Subcutaneous abdominal adipose tissue (tissue), 5 donors: ENCODE results near the gene CSF1.
A peak's percentile ranks its signal among the peaks of the same experiment; 100 is the strongest.
"Not testable (repeated sequence)": the region's sequence is repeated elsewhere in the genome, so short reads cannot be mapped to it uniquely, and the experiment has no call there.

Experiments
- H3K27ac ChIP-seq: one replicate; pipeline ENCODE4 v1.7.0; 2013; ENCODE audit warnings: low read depth, mild to moderate bottlenecking, inconsistent platforms, low read length, moderate library complexity
- H3K27me3 ChIP-seq, 5 donors: one replicate each; pipeline ENCODE4 v1.7.0; 2013; ENCODE audit warnings: low read length in 5 of 5, inconsistent platforms in 1 of 5; ENCODE audit not compliant: control insufficient read depth in 5 of 5, insufficient read depth in 4 of 5
- H3K36me3 ChIP-seq, 5 donors: one replicate each; pipeline ENCODE4 v1.7.0; 2013; ENCODE audit warnings: low read length in 5 of 5; ENCODE audit not compliant: control insufficient read depth in 5 of 5, insufficient read depth in 5 of 5
- H3K4me1 ChIP-seq, 5 donors: one replicate each; pipeline ENCODE4 v1.7.0; 2013; ENCODE audit warnings: low read length in 5 of 5, mild to moderate bottlenecking in 3 of 5, moderate library complexity in 1 of 5; ENCODE audit not compliant: control insufficient read depth in 5 of 5, insufficient read depth in 5 of 5
- H3K4me3 ChIP-seq, 5 donors: one replicate each; pipeline ENCODE4 v1.7.0; 2013; ENCODE audit warnings: low read length in 5 of 5, low read depth in 1 of 5
- H3K9ac ChIP-seq, 5 donors: one replicate each; pipeline ENCODE4 v1.7.0; 2013; ENCODE audit warnings: low read length in 5 of 5, mild to moderate bottlenecking in 4 of 5, moderate library complexity in 3 of 5
- H3K9me3 ChIP-seq, 5 donors: one replicate each; pipeline ENCODE4 v1.7.0; 2013; ENCODE audit warnings: low read length in 5 of 5; ENCODE audit not compliant: control insufficient read depth in 5 of 5
- donor health status: healthy.
- donor health status: healthy.
- donor health status: healthy.
- donor health status: healthy.
- donor health status: healthy.

CSF1 gene

DNA sequence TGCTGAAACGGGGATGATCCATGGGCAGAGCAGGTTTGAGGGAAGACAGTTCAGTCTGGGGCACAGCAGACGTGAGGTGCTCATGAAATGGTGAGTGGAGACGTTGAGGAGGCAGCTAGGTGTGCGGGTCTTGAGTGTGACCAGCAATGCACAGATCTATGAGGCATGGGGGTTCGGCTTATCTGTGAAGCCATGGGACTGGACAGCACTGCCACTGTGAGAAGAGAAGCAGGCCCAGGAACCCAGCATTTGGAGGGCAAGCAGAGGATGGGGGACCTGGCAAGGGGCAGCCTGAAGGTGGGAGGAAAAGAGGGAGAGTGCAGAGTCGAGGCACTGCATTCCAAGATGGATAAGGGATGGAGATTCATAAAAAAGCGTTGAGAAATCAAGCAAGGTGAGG is 8.0 kb downstream of the CSF1 start:
- Histone ChIP-seq H3K36me3 (peaks cover 17 to 92% (median 88%) of the 10 kb centered on the region in 5 donors), H3K9me3 (no peaks in the 10 kb centered on the region), H3K4me1 (peaks cover 4 to 37% (median 24%) of the 10 kb centered on the region in 5 donors), H3K27ac (no peak overlapping the region), H3K4me3 (no peak overlapping the region), H3K9ac (peak overlapping the region in 1 of 5 donors; percentile 1), H3K27me3 (no peaks in the 10 kb centered on the region)

DNA sequence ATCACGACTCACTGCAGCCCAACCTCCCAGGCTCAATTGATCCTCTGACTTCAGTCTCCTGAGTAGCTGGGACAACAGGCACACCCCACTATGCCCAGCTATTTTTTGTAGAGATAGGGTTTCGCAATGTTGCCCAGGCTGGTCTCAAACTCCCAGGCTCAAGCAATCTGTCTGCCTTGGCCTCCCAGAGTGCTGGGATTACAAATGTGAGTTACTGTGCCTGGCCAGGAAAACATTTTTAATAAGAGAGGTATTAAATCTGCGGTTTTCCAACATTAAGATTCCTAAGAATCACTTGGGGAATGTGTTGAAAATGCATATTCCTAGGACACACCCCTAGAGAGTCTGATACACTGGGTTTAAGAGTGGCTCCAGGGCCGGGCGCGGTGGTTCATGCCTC is 8.7 kb downstream of the CSF1 start:
- peaks cover 17 to 95% (median 91%) of the 10 kb centered on the region in 5 donors for H3K36me3 ChIP-seq

DNA sequence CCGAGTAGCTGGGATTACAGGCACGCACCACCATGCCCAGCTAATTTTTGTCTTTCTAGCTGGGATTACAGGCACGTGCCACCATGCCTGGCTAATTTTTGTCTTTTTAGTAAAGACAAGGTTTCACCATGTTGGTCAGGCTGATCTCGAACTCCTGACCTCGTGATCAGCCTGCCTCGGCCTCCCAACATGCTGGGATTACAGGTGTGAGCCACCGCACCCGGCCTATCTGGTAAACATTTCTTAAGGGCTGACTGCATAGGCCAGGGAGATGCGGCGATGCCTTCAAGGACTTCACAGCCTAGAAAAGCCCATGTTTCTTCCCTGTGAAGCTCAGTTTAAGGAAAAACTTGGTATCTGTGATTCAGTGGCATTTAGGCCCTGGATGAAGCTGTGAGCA is 9.7 kb downstream of the CSF1 start:
- not testable (repeated sequence) for H3K9me3 ChIP-seq, H3K27ac ChIP-seq, H3K4me3 ChIP-seq, H3K9ac ChIP-seq, H3K27me3 ChIP-seq
- Histone ChIP-seq H3K4me1 (peaks cover 0 to 23% (median 9%) of the 10 kb centered on the region in 5 donors), H3K36me3 (peaks cover 17 to 99% (median 96%) of the 10 kb centered on the region in 5 donors)

More for the DNA sequence above, 8.7 kb downstream of the CSF1 start:
- Histone ChIP-seq H3K27ac (no peak overlapping the region), H3K4me3 (no peak overlapping the region), H3K9me3 (no peaks in the 10 kb centered on the region), H3K4me1 (peaks cover 3 to 31% (median 18%) of the 10 kb centered on the region in 5 donors), H3K27me3 (no peaks in the 10 kb centered on the region), H3K9ac (no peak overlapping the region)

DNA sequence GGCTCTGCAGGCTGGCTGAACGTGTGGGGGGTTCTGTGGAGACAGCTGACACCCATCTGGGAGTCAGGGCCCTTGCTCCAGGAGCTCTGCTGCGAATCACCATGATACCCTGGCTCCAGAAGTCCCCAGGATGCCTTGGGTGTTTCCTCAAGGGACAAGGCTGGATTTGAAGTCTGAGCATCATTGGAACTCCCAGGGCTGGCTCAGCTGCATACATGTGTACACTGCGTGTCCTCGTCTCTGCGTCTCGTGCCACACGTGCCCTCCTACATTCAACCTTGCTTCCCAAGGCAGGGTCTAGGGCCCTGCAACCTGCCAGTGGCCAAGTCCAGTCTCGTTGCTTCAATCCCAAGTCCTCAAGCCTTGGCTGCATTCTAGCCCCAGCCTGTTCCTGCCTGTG is 11.7 kb downstream of the CSF1 start:
- Histone ChIP-seq H3K4me3 (no peak overlapping the region), H3K27me3 (no peaks in the 10 kb centered on the region), H3K36me3 (peaks cover 14 to 99% (median 95%) of the 10 kb centered on the region in 5 donors), H3K9me3 (no peaks in the 10 kb centered on the region), H3K4me1 (peaks cover 0 to 34% (median 16%) of the 10 kb centered on the region in 5 donors), H3K9ac (no peak overlapping the region), H3K27ac (no peak overlapping the region)

DNA sequence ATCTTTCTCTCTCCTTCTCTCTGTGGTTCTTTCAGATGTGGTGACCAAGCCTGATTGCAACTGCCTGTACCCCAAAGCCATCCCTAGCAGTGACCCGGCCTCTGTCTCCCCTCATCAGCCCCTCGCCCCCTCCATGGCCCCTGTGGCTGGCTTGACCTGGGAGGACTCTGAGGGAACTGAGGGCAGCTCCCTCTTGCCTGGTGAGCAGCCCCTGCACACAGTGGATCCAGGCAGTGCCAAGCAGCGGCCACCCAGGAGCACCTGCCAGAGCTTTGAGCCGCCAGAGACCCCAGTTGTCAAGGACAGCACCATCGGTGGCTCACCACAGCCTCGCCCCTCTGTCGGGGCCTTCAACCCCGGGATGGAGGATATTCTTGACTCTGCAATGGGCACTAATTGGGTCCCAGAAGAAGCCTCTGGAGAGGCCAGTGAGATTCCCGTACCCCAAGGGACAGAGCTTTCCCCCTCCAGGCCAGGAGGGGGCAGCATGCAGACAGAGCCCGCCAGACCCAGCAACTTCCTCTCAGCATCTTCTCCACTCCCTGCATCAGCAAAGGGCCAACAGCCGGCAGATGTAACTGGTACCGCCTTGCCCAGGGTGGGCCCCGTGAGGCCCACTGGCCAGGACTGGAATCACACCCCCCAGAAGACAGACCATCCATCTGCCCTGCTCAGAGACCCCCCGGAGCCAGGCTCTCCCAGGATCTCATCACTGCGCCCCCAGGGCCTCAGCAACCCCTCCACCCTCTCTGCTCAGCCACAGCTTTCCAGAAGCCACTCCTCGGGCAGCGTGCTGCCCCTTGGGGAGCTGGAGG is 12.7 kb downstream of the CSF1 start:
- Histone ChIP-seq H3K27ac (peak overlapping the region; percentile 46), H3K9me3 (no peaks in the 10 kb centered on the region), H3K4me3 (no peak overlapping the region), H3K36me3 (peaks cover 8 to 97% (median 84%) of the 10 kb centered on the region in 5 donors), H3K27me3 (peaks cover 0 to 6% (median 0%) of the 10 kb centered on the region in 5 donors), H3K9ac (peak overlapping the region in 1 of 5 donors; percentile 11), H3K4me1 (peaks cover 9 to 40% (median 26%) of the 10 kb centered on the region in 5 donors)

DNA sequence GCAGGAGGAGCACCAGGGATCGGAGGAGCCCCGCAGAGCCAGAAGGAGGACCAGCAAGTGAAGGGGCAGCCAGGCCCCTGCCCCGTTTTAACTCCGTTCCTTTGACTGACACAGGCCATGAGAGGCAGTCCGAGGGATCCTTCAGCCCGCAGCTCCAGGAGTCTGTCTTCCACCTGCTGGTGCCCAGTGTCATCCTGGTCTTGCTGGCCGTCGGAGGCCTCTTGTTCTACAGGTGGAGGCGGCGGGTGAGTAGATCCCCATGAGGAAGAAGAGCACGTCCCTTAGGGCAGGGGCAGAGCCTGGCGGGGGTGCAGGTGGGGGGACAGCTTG is 13.3 kb downstream of the CSF1 start:
- Histone ChIP-seq H3K9ac (peak overlapping the region in 1 of 5 donors; percentile 11), H3K36me3 (peaks cover 8 to 97% (median 84%) of the 10 kb centered on the region in 5 donors), H3K9me3 (no peaks in the 10 kb centered on the region), H3K27ac (peak overlapping the region; percentile 46), H3K4me1 (peaks cover 14 to 40% (median 28%) of the 10 kb centered on the region in 5 donors), H3K4me3 (no peak overlapping the region), H3K27me3 (peaks cover 0 to 6% (median 0%) of the 10 kb centered on the region in 5 donors)

DNA sequence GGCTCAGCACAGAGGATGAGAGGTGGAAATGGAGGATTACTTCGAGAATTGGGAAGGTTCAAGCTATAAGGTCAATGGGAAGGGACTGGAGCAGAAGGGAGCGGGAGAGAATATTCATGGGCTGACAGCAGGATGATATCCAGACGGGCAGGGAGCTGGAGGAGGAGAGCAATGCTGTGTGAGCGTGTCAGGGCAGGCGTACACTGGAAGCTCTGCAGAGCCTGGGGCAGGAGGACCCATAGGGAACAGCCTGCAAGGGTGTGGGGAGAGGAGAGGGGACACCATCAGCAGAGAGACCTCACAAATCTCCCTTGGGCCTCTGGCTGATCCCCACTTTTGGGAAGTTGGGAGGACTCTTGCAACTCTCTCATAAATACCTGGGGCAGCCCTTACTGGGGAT is 13.7 kb downstream of the CSF1 start:
- H3K4me1 ChIP-seq, result peaks cover 18 to 42% (median 29%) of the 10 kb centered on the region in 5 donors
- no peak overlapping the region for H3K27ac ChIP-seq
- peaks cover 8 to 97% (median 84%) of the 10 kb centered on the region in 5 donors for H3K36me3 ChIP-seq
- peak overlapping the region in 1 of 5 donors; percentile 3 for H3K9ac ChIP-seq
- H3K27me3 ChIP-seq, result peaks cover 0 to 6% (median 0%) of the 10 kb centered on the region in 5 donors
- no peaks in the 10 kb centered on the region for H3K9me3 ChIP-seq
- H3K4me3 ChIP-seq, result no peak overlapping the region

DNA sequence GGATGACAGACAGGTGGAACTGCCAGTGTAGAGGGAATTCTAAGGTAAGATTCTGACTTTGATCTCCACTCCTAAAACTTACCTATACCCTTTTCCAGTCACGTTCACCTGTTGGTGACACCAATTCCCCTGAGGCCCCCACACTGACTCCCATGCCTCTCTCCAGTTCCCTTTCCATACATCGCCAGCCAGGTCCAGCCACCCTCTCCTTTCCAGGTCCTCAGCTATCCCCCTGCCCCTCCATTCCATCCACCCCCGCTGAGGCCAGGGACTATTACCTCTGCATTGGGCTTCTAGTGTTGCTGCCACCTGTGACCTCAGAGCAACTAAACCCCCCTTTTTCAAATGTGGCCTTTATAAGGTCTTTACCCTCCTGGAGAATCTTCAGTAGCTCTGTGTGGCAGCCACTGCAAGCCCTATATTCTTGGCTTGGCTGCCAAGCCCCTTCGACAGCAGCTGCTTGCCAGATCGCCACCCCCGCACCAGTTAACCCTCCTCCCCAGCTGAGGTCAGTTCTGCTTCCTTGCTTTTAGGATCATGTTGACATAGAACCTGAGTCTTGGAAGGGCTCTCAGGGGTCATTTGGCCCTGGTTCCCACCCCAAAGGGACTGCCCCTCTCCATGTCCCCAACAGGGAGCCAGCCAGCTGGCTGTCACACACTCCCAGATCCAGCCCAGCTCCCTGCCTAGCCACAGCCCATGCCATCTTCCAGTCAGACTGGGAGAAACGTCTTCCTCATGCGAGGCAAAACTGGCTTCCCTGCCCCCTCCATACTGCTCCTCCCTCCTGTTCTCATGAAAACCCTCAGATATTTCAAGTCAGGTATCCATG is 14.7 kb downstream of the CSF1 start:
- Histone ChIP-seq H3K27ac (peak overlapping the region; percentile 88), H3K9ac (peak overlapping the region in 1 of 5 donors; percentile 23), H3K36me3 (peaks cover 8 to 99% (median 86%) of the 10 kb centered on the region in 5 donors), H3K4me3 (no peak overlapping the region), H3K9me3 (no peaks in the 10 kb centered on the region), H3K4me1 (peaks cover 25 to 52% (median 39%) of the 10 kb centered on the region in 5 donors), H3K27me3 (peaks cover 0 to 6% (median 0%) of the 10 kb centered on the region in 5 donors)

DNA sequence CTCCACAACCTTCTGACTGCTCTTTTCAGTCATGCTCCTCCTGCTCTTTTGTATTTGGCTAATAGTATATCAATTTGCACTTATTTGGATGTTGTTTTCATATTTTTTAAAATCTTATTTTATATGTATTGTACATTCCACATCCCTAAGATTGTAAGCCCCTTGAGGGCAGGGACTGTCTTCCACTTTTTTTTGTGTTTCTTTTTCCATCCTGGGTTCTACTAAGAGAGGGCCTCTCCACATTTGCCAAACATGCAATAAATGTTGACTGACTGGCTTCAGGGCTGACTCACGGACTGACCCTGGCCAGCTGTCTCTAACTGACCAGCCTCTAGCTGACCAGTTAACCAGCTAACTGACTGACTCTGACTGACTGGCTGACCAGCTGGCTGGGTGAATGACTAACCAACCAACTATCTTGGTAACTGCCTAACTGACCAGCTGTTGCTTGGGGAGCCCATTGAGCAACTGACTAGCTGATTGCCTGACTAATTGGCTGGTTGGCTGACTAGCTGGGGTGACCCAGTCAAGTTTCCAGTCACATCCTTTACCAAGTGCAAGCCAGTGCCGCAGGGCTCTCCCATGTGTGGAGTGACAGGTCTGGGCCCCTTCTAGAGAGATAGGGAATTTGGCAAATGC is 16.1 kb downstream of the CSF1 start:
- no peak overlapping the region for H3K4me3 ChIP-seq
- peaks cover 4 to 87% (median 72%) of the 10 kb centered on the region in 5 donors for H3K36me3 ChIP-seq
- peaks cover 0 to 6% (median 0%) of the 10 kb centered on the region in 5 donors for H3K27me3 ChIP-seq
- H3K4me1 ChIP-seq, result peaks cover 31 to 66% (median 53%) of the 10 kb centered on the region in 5 donors
- peak overlapping the region in 1 of 5 donors; percentile 29 for H3K9ac ChIP-seq
- no peaks in the 10 kb centered on the region for H3K9me3 ChIP-seq
- peak overlapping the region; percentile 88 for H3K27ac ChIP-seq
